Measurements from ENCODE around the gene ANO6.
"Not testable (repeated sequence)": the region's sequence is repeated elsewhere in the genome, so short reads cannot be mapped to it uniquely, and the experiment has no call there.

ANO6 gene, protein sequence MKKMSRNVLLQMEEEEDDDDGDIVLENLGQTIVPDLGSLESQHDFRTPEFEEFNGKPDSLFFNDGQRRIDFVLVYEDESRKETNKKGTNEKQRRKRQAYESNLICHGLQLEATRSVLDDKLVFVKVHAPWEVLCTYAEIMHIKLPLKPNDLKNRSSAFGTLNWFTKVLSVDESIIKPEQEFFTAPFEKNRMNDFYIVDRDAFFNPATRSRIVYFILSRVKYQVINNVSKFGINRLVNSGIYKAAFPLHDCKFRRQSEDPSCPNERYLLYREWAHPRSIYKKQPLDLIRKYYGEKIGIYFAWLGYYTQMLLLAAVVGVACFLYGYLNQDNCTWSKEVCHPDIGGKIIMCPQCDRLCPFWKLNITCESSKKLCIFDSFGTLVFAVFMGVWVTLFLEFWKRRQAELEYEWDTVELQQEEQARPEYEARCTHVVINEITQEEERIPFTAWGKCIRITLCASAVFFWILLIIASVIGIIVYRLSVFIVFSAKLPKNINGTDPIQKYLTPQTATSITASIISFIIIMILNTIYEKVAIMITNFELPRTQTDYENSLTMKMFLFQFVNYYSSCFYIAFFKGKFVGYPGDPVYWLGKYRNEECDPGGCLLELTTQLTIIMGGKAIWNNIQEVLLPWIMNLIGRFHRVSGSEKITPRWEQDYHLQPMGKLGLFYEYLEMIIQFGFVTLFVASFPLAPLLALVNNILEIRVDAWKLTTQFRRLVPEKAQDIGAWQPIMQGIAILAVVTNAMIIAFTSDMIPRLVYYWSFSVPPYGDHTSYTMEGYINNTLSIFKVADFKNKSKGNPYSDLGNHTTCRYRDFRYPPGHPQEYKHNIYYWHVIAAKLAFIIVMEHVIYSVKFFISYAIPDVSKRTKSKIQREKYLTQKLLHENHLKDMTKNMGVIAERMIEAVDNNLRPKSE

DNA sequence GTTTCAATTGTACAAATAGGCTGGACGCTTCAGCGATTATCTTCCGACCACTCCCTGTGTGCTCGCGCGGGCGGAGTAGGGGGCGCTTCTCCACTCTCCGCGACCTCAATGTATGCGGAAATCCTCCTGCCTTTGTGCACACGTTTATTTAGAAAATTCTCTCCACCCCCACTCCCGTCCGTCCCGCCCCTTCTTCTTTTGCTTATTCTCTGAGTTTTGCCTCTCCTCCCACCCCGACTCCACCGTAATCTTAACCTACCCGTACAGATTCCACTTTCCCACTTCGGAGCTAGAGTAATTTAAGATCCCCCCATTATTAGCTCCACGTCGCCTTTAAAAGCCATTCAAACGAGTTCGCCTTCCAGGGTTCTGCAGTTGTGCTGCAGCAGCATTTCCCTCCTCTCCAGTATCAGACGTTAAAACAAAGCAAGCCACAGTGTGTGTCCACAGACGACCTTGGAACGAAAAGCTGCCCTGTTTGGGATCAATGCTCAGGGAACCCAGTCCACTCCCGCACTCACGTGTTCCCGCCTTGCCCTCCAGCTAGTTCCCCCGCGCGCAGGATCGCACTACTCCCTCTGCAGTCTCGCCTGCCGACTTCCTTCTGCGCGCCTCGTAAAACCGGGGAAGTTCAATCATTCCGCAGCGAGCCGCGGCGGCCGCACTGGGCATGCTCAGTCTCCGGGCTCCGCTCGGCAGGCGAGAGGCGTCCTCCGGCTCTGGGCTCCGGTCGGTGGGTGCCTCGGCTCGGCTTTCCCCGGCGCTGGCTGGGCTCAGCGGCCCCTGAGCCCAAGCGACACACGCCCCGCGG lies at the start of gene ANO6:
ANO6 (plus strand) TSS at position 677 of the 811 bp plus-strand sequence. CDS start 227 bp downstream, outside the sequence.
- DNase-seq (ENCODE audit: low read depth): peak; percentile 61

DNA sequence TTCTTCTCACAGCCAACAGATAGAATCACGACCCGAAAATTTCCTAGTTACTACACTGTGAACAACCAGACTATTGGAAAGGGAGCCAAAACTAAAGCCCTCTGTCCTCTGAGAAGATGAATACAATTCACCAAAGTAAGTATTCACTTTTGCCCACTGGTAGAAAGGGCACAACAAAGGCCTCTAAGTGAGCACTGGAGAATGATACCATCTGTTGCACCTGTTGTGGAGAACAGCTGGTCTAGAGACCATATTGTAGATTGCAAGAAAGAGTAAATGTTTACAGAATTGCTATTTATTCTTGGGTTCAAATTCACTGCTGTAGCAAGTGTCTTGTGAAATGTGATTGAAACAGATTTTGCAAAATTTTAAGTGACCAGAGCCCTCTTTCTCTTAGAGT lies 46.9 kb upstream of the ANO6 start:
- no peak for DNase-seq (ENCODE audit: low read depth)

GRCh38 chr12:45170456-45171042 lies 45.3 kb upstream of the ANO6 start:
- peak; percentile 71 for DNase-seq (ENCODE audit: low read depth)

GRCh38 chr12:45173293-45173692 lies 42.6 kb upstream of the ANO6 start:
- DNase-seq (ENCODE audit: low read depth): not testable (repeated sequence)

GRCh38 chr12:45174595-45174994 lies 41.3 kb upstream of the ANO6 start:
- DNase-seq (ENCODE audit: low read depth): no peak

DNA sequence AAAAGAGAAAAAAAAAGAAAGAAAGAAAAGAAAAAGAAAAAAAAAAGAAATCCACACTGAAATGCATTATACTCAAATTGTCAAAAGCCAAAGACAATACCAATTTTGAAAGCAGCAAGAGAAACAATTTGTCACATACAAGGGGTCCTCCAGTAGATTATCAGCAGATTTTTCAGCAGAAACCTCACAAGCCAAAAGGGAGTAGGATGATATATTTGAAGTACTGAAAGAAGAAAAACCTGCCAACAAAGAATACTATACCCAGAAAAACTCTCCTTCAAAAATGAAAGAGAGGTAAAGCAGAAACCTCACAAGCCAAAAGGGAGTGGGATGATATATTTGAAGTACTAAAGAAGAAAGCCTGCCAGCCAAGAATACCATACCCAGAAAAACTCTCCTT lies 37.1 kb upstream of the ANO6 start:
- no peak for DNase-seq (ENCODE audit: low read depth)

GRCh38 chr12:45182511-45182910 lies 33.4 kb upstream of the ANO6 start:
- no peak for DNase-seq (ENCODE audit: low read depth)

- no peak for DNase-seq (ENCODE audit: low read depth)
These were observed 32.6 kb upstream of the ANO6 start for GRCh38 chr12:45183246-45183645.

GRCh38 chr12:45184147-45184963 lies 31.5 kb upstream of the ANO6 start:
- no peak for DNase-seq (ENCODE audit: low read depth)

GRCh38 chr12:45186762-45187161 lies 29.1 kb upstream of the ANO6 start:
- DNase-seq (ENCODE audit: low read depth): no peak

- DNase-seq (ENCODE audit: low read depth): no peak
These were observed 26.0 kb upstream of the ANO6 start for GRCh38 chr12:45189766-45190403.

DNA sequence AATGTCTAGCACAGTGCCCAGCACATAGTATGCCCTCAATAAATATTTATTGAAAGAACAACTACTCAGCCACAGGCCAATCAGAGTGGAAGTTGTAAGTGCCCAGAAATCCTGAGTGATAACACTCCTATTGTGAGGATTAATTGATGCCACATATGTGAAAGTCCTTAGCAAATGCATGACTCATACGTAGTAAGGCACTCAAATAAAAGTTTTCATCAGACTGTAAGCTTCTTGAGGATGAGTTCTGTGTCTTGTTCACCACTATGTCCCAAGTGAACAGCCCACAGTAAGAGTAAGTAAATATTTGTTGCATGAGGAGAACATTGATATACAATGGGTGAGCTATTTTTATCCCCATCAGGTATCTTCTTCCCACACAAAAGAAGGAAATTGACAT lies 24.7 kb upstream of the ANO6 start:
- no peak for DNase-seq (ENCODE audit: low read depth)

- no peak for DNase-seq (ENCODE audit: low read depth)
These were observed 23.2 kb upstream of the ANO6 start for GRCh38 chr12:45192707-45193106.

GRCh38 chr12:45200491-45201043 lies 15.3 kb upstream of the ANO6 start:
- no peak for DNase-seq (ENCODE audit: low read depth)

- DNase-seq (ENCODE audit: low read depth): no peak
These were observed 12.1 kb upstream of the ANO6 start for GRCh38 chr12:45203767-45204166.

DNA sequence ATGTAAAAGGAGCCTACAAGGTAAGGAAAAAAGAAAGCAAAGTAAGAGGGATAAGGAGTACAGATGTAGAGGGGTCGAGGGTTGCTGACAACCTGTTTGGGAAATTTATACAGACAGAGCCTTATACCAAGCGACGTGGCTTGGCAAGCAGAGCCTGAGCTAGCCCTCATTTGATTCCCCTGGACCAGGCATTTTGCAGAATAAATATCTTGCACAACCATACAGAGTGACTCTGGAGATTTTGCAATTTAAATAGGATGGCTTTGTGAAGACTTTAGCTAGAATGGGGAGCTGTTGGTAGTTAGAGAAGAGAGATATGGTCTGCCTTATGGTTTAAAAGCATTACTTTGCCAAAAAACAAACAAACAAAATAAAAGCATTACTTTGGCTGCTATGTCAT lies 11.1 kb upstream of the ANO6 start:
- DNase-seq (ENCODE audit: low read depth): no peak

GRCh38 chr12:45205165-45205825 lies 10.6 kb upstream of the ANO6 start:
- DNase-seq (ENCODE audit: low read depth): no peak

DNA sequence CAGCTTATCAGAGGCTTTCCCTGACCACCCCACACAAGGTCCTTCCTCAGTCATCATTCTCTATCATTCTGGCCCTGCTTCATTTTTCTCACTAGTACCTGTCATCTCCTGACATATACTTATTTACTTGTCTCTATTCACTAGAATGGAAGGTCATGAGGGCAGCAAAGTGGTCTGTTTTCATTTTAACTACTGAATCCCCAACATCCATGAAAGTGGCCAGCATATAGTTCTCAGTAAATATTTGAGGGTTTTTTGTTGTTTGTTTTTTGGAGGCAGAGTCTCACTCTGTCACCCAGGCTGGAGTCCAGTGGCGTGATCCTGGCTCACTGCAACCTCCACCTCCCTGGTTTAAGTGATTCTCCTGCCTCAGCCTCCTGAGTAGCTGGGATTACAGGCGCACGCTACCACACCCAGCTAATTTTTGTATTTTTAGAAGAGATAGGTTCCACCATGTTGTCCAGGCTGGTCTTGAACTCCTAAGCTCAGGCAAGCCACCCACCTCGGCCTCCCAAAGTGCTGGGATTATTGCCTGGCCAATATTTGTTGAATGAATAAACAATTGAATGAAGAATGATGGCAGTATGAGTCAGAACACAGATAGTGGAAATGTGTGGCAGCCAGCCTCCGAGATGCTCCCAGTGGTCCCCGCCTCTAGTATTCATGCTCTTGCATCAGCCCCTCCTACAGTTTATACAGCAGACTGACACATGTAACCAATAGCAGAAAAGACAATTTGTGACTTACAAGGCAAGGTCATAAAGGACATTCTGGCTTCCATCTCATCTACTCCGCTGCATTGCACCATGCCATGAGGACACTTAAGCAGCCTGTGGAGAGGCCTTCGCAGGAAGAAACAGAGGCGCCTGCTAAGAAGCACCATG lies 7.0 kb upstream of the ANO6 start:
- DNase-seq (ENCODE audit: low read depth): no peak

- no peak for DNase-seq (ENCODE audit: low read depth)
These were observed 6.1 kb upstream of the ANO6 start for GRCh38 chr12:45209784-45210183.

Measured in stimulated activated CD8-positive, alpha-beta memory T cell treated with anti-CD3 and anti-CD28 coated beads, Interleukin-15, amount 100 ng/mL, for 24 hours (primary cell).